NCI-H1105 (cell line): ENCODE results near the gene TTYH2.

Source experiments
- DNase-seq: peaks from one replicate; lab custom pipeline; 2025; lab: John Stamatoyannopoulos, UW

TTYH2 gene

DNA sequence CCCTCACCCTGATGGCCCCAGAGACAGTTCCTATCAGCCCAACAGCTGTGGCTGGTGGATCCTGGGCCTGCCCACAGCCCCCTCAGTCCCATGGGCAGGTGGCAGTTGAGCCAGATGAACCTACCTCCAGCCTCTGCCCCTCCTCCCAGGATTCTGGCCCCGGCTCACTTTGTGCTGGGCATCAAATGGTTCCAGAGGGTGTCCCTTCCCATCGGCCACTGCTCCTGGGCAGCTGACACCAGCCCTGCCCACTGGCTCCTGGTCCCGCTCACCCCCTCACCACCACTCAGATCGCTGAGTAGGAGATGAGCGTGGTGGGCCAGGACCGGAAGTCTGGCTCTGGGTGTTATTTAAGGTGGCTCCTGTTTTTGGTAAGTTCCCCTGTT is 2.0 kb downstream of the TTYH2 start:
- DNase-seq: no peak

DNA sequence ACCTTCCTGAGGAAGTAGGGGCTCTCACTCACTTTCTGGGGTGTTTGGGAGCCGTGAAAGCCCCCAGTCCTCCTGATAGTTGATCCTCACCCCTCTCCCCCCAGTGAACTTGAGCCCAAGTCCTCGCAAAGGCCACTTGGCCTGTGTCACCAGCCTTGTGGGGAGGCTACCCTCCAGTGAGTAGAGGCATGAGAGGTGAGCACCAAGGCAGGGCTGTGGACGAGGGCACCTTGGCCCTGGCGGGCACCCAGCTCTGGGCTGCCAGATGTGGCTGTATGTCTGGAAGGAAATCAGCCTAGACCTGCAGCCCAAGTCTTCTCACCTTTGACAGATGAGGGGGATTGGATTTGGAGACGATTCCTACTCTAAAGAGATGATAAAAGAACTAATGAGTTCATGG is 3.1 kb downstream of the TTYH2 start:
- DNase-seq: no peak

DNA sequence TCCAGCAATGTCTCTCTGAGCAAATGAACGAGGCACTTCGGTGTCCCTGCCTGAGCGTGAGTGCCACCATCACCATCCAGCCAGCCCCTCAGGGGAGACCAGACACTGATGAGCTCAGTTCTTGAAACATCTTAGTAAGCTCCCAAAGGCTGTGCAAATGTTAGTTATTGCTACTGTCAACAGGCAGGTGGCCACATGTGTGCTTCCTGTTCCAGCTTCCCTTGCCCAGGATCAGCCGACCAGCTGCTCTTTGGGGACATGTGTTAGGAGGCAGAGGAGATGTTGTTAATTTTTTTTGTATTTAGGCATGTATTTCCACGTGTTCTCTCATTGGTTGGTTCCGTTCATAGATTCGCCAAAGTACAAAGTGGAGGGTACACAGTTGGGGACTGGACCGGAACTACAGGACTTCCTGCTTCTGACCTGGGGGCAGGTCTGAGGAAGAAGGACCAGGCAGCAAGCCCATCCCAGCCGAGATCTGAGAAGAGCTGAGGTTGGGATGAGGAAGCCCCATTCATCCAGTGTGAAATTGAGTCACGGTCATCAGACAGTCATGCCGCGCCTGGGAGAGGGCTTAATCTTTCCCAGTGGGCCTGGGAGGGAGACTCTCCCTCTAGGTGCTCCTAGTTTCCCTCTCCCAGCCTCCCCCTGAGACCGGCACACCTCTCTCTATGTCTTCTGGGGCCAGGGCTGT is 3.8 kb downstream of the TTYH2 start:
- no peak for DNase-seq

DNA sequence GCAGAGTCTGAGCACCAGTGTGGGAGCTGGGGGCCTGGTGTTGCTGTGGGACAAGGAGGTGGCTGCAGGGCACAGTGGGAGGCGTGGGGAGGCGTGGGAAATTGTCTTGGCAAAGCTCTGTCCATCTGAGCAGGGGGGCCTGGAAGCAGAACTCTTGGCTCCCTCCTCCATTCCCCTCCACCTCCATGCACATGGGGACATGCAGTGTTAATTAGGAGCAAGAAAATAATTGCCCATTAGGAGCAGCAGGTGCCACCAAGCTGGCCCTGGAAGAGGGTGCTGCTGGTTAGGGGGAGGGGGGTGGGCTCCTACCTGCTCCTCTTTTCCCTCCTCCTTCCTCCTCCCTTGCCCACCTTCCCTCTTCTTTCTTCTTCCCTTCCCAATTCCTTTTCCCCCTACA is 4.5 kb downstream of the TTYH2 start:
- peak; percentile 22 for DNase-seq

DNA sequence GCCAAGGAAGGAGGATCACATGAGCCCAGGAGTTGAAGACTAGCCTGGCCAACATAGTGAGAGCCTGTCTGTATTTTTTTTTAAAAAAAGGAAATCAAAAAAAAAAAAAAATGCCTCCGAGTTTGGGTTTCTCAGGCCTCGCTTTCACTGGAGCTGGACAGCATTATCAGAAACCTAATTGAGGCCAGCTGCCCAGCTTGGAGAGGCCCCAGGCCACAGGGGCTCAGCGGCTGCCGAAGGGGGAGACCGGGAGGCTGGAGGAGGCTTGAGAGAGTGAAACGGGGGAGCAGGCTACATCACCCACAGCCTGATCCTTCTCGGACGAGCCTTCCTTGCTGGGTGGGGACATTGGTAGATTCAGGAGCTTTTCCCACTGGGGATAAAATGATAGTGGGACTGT is 5.1 kb downstream of the TTYH2 start:
- no peak for DNase-seq

DNA sequence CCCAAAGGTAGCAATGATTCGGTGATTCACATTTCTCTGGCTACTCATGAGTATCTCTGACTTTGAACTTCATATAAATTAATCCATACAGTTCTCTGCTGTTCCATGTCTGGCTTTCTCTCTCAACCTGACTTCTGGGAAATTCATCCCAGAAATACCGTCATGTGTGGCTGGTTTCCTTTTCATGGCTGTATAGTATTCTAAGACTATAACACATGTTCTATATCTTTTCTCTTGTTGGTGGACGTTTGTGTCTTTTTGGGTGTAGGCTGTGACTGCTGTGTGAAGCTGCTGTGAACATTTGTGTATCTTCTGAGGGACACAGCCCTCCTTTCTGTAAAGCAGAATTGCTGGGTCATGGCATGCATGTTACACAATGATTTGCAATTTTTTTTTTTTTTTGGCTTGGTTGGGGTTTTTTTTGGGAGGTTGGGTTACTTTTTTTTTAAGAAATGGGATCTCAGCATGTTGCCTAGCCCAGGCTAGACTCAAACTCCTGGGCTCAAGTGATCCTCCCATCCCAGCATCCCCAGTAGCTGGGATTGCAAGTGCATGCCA is 6.3 kb downstream of the TTYH2 start:
- no peak for DNase-seq

DNA sequence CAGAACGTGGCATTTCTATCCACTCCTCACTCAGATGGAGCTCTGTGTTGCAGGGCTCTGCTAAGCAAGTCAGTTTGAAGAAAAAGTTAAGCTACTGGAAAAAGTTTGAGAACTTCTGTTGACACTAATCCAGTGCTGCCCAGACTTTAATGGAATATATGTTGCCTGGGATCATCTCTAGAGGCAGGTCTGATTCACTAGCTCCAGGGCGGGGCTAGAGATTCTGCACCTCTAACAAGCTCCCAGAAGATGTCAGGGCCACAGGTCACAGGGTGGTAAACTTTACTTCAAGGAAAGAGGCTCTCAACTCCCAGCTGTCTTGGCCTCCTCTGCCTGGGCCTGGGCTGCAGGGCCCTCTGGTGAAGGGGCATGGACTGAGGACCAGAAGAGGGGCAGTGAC is 6.8 kb downstream of the TTYH2 start:
- DNase-seq: no peak

DNA sequence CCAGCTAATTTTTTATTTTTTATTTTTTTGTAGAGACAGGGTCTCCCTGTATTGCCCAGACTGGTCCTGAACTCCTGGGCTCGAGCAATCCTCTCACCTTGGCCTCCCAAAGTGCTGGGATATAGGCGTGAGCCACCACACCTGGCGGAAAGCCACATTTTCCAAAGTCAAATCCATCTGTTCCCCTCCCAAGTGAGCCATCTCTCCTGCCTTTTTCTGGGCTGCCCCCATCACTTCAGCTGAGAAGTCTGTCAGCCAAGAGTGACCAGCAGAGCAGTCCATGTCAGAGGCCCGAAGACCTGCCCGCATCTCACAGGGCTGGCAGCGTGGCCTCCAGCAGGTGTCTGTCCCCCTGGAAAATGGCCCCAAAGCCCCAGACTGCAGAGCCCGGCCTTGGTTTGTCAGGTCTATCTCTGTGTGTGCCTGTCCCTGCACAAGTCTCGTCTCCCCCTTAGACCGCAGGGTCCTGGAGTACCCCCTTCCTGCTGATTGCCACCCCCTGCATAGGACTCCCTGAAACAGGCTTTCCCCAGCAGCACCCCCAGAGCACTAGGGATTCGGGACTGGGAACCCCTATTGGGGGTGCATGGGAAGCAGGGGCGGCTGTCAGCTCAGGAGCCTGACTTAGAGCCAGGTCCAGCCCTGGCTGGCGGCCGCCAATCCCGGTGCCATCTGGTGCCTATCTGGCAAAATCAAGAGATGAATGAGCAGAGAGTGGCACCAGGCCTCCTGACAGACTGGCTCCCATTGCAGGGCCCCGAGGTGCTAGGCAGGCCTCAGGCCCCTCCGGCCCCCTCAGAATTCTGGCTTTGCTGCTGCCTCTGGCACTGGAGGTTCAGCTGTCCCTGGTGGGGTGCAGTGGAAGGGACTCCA is 7.8 kb downstream of the TTYH2 start:
- no peak for DNase-seq

DNA sequence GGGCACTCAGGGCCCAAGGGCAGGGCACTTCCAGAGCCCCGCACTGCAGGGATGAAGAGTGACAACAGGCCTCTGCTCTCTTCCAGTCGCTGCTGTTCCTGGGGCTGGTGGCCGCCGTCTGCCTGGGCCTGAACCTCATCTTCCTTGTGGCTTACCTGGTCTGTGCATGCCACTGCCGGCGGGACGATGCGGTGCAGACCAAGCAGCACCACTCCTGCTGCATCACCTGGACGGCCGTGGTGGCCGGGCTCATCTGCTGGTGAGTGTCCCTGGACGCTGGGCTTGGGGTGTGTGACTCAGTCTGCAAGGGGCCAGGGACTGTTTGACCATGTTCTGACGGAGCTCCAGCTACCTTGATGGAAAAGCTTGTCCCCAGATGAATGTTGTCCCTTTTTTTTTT is 9.0 kb downstream of the TTYH2 start:
- no peak for DNase-seq

DNA sequence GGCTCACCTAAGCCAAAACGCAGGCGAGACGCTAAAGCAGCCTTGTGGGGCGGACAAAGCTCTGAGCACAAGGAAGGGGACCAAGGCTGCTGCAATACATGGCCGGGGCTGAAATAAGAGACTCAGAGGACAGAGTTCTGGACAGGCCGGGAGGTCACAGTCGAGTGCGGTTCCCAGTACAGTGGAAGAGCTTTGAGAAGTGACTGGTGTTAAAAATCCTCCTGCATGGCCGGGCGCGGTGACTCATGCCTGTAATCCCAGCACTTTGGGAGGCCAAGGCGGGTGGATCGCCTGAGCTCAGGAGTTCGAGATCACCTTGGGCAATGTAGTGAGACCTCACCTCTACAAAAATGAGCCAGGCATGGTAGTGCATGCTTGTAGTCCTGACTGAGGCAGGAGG is 10.5 kb downstream of the TTYH2 start:
- DNase-seq: no peak

DNA sequence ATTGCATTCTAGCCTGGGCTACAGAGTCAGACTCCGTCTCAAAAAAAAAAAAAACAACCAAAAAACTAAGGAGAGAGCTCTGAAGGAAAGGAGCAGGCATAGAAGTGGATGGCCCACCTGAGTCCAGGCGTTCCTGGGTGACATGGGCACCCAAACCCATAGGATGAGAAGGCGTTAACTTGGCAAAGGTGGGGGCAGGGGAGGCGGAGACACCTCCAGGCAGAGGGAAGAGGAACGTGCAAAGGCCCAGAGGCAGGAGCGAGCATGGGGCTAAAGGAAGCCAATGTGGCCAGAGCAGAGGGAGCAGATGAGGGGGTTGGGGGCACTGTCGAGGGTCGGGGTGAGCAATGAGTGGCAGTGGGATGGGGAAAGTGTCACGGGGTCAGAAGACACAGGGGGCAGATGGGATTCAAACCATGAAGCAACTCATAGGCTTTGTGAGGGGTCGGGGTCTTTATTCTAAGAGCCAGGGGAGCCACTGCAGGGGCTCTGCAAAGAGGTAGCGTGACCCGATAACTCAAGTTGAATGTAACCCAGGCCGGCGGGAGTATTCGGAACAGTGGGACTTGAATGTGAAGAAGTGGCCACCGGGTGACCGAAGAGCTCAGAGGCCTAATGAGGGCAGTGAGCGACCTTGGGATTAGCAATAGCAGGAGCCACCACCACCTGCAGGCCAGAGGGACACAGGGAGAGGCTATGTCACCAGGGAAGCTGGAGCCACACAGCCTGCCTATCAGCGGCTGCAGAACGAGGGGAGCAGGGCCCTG is 11.8 kb downstream of the TTYH2 start:
- DNase-seq: no peak

DNA sequence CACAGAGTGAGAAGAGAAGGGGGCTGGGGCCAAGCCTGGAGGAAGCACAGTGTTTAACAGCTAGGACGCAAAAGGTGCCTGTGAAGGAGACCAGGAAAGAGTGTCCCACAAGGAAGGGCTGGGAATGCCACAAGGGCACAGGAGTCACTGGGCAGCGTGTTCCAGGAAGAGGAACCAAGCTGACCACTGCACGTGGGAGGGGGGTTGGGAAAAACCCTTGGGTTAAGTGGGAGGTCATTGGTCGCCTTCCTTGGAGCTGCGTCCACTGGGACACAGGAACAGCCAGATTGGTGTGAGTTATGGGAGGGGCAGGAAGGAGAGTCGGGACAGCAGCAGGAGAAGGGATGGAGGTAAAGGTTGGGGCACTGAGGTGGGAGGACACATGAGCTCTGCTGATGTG is 12.9 kb downstream of the TTYH2 start:
- DNase-seq: no peak

DNA sequence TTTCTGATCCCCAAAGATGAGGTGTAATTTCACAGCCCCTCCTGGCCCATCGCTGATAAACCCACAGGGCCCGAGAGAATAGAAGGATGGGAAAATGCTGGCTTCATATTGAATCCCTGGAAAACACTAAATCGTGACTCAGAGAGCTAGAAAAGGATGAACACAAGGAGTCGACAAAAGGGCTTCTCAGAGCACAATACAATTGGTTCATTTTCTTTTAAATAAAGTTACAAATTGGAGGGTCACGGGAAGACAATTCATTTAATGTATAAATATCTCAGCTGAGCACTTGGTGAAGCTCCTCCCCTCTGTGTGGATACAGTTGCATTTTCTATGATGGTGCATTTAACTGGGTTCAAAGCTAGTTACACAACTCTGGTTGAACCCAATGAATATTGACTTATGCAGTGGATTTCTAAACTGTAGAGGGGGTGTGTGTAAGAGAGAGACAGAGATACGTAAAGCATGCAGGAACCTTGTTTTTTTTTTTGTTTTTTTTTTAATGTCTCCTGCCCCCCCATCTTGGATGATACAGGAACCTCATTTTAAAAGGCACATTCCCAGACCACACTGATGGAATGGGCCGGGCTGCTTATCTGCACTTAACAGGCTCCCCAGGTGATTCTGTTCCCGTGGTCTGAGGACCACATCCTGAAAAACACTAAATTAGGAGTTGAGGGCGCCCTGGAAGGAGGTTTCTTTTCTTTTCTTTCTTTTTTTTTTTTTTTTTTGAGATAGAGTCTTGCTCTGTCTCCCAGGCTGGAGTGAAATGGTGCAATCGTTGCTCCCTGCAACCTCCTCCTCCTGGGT is 14.1 kb downstream of the TTYH2 start:
- no peak for DNase-seq

DNA sequence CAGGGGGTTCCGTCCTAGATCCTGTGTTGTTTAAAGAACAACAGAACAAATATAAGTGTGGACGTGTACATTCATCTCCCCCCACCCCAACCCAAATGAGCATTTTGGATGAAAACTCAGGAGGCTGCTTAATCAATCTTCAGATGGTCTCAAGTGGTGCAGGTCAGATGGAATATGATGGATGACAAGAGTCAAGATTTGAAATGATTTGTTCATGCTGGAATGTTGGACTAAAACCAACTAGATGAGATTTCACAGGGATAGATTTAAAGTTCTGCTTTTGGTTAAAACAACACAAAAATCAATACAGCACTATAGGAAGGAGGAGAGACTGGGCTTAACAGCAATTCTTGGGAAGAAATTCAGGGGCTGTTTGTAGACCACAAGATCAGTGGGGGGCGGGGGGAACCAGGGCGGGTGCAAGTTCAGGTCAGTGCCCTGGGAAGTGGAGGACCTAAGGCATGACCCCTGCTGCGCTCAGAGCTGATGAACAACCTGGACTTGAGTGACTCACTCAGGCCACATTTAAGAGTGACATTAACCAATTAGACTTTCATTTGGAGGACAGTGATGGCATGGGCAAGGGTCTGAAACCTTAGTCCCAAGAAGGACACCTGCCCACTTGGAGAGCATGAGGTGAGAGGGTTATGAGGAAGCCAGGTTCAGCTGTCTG is 15.1 kb downstream of the TTYH2 start:
- DNase-seq: no peak

DNA sequence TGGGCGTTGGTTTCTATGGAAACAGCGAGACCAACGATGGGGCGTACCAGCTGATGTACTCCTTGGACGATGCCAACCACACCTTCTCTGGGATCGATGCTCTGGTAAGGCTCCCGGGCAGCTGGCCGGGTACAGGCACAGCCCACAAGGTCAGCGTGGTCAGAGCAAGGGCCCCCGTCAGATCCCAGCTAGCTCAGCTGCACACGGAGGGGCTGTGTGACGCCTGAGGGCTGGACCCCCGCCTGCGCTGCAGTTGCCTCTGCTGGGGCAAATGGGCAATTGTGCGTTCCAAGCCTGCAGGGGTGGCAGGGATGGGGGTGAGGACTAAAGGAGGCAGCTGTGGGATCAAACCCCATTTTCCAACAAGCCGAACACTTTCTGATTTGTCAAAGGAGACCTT is 17.5 kb downstream of the TTYH2 start:
- DNase-seq: no peak

DNA sequence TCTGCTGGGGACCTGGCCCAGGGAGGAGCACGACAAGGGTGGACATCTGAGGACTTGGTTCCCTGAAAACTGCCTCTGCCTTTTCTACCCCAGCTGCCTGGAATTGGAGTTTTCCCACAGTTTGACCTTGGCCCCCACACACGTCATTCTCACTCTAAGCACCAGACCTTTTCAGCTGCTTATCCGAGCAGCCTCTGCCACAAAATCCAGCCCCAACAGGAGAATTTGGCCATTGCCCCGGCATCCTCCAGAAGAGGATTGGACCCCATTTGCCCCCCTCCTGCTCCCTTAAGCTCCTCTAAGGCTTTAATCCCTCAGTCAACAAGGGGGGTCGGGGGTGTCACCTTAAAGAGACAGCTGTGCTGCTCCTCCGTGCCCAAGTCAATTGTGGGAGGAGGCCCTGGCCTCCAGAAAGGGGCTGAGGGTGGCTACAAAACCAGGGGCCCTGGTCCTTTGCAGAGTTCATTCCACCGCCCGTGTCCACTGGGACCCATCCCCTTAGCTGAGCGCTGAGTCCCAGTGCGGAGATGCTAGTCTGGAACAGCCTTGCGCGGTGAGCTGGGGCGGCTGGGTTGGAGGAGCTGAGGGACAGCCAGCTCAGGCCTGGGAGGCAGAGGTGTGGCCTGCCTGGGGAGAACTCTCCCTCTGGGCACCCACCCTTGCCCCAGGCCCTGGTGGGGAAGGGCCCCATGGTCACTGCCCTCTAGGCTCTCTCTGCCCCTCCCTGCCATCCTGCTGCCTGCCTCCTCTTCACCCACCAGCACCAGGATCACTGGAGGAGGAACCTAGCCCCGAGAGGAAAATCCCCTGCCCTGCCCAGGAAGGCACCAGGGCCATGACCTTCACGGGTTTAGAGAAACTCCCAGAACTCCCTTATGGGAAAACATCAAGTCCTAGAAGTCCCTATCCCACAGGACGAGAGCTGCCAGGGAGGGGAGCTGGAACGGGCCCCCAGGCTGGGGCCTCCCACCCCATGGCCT is 18.8 kb downstream of the TTYH2 start:
- DNase-seq: no peak

DNA sequence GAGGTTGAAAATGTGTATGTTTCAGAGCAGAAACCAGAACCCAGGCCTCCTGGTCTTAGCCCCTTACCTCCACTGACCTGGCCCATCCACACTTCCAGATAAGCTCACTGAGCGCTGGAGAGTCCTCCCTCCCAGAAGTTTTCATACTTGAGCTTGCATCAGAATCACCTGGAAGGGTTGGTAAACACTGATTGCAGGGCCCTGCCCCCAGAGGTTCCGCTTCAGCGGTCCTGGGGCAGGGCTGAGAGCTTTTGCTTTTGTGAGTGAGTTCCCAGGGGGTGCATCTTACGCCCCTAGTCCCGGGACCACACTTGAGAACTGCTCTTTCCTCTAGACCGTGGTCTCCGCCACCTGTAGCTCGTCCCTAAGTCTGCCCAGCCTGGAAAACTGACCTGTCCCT is 20.6 kb downstream of the TTYH2 start:
- DNase-seq: no peak

DNA sequence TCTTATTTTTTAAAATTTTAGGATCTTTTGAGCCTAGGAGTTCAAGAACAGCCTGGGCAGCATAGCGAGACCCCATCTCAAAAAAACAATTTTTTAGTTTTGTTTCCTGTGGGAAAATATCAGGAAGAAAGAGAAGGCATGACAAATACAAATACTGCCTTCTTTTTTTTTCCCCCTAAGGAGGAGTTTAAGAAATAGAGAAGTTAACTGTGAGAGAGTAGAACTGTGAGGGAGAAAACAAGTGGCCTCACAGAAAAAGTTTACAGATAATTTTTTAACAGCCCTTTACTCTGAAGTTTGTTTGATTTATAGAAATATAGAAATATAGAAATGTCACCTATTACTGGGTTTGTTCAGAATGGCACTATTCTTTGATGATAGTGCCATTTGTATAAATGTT is 21.1 kb downstream of the TTYH2 start:
- DNase-seq: no peak

DNA sequence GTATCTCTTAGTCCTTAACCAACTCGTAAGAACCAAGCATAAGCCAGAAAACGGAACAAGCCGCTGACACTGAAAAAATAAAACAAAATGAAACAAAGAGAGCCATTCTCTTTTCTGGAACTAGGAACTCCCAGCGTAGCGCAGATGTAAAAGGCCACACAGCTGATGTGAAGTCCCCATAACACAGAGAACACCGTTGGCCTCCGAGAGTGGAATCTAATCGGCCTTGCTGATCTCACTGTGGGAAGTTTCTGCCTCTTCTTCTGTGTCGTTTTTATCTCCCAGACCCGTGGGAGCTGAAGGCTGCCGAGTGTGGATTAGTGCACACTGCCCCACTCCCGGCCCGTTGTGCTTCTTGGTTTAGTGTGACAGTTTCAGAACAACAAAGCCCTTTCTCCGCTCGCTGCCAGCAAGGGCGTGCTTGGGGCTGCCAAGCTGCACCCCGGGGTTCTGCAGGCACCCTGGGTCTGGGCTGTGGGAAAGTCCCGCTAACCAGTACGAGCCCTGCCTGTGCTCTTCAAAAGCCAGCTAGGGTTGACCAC is 21.7 kb downstream of the TTYH2 start:
- no peak for DNase-seq

DNA sequence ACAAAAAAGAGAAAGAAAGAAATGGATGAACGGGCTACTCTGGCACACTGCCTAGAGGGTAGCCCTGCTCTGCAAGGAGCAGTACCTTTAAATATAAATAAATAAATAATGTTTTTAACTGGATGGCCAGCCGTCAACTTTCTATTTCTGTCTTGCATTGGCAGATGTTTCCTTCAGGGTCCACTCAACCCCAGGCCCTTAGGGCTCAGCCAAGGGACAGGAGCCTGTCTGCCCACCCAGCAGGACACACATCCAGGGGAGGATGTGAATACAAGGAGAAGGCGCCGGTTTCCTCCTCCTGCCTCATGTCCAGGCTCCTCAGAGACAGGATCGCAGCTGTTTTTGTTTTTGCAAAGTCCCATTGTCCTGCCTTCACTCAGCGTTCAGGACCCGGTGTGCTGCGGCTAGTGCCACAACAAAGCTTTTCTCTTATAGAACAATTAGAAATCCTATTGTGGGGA is 22.6 kb downstream of the TTYH2 start:
- DNase-seq: no peak
